ENCODE data around the gene MEST.

The MEST gene

DNA sequence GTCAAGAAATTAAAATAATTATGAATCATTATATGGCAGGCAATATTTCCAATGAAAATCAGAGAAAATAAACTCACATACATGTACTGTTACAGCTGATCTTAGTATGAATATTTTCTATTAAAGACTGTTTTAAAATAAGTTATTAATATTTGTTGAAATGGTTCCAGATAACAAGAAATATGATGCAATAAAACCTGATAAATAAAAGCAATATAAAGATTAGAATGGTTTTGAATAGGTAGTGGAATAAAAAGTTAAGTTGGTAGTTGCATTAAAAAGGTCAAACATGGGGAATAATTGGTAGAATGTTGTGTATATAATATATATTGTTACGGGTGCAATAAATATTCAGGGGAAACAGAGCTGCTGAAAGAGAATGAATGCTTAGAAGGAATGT lies 52.5 kb downstream of the MEST start:
- no peak for DNase-seq (ENCODE audit: insufficient read length, low spot score)
- no peak for TF ChIP-seq SPI1 (IDR thresholded peaks at IDR 0.05; ENCODE audit: low read depth, low read length)
- TF ChIP-seq POLR2AphosphoS5 (IDR thresholded peaks at IDR 0.05; ENCODE audit: low read depth, low read length): no peak
- no peak for TF ChIP-seq PAX5 (IDR thresholded peaks at IDR 0.05; ENCODE audit: insufficient read depth, low read length, severe bottlenecking)
- no peak for TF ChIP-seq TAF1 (IDR thresholded peaks at IDR 0.05; ENCODE audit: low read depth, low read length)
- TF ChIP-seq POU2F2 (IDR thresholded peaks at IDR 0.05; ENCODE audit: low read depth, low read length): no peak
- TF ChIP-seq POLR2A (IDR thresholded peaks at IDR 0.05; ENCODE audit: low read depth, low read length): no peak
- FAIRE-seq: no peak

DNA sequence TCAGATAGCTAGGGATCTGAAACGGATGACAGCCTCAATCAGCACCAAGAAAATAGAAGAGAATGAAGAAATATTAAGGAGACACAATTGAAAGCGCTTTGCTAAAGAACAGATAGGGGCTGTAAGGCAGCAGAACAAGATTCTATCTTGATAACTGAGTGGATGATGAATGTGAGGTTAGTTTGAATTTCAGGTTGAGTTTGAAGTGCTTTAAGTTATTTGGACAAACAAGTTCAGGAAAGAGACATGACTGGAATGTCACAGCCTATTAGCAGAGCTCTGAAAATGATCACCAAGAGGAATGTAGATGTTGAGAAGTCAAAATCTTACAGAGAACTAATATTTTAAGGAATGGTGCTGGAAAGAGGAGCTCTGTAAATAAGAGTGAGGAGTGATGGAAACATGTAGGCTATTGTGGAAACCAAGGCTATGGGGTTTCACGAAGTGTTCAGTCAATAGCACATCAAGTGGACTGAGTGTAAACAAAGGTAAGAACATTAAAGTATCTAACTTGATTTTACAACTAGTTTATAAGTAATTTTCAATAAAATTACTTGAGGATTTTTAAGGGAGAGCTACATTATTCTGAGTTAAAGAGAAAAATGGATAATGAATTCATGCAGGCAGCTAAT lies 61.6 kb downstream of the MEST start:
- DNase-seq (ENCODE audit: insufficient read length, low spot score) (no peak), FAIRE-seq (no peak)
- TF ChIP-seq POU2F2 (IDR thresholded peaks at IDR 0.05; ENCODE audit: low read depth, low read length) (no peak), POLR2A (IDR thresholded peaks at IDR 0.05; ENCODE audit: low read depth, low read length) (no peak), PAX5 (IDR thresholded peaks at IDR 0.05; ENCODE audit: insufficient read depth, low read length, severe bottlenecking) (no peak), SPI1 (IDR thresholded peaks at IDR 0.05; ENCODE audit: low read depth, low read length) (no peak), TAF1 (IDR thresholded peaks at IDR 0.05; ENCODE audit: low read depth, low read length) (no peak), POLR2AphosphoS5 (IDR thresholded peaks at IDR 0.05; ENCODE audit: low read depth, low read length) (no peak)

DNA sequence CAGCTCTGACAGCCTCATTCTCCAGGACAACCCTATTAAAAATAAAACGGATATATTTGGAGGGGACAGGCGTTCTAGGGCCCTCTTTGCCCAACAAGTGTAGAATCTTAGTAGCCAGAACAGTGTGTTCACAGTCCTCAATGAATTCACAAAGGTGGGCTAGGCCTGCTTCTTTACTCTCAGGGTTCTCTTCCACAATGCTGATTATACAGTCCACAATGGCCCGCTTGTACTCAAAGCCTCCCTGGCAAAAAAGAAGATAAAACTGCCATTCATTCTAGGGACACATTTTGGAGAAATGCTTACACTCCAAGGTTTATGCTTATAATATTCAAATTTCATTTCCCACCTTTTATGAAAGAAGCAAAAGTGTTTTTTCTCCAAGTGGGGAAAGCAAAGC lies 62.6 kb downstream of the MEST start:
- no peak for FAIRE-seq
- no peak for TF ChIP-seq PAX5 (IDR thresholded peaks at IDR 0.05; ENCODE audit: insufficient read depth, low read length, severe bottlenecking)
- TF ChIP-seq SPI1 (IDR thresholded peaks at IDR 0.05; ENCODE audit: low read depth, low read length): no peak
- TF ChIP-seq POLR2A (IDR thresholded peaks at IDR 0.05; ENCODE audit: low read depth, low read length): no peak
- TF ChIP-seq POLR2AphosphoS5 (IDR thresholded peaks at IDR 0.05; ENCODE audit: low read depth, low read length): no peak
- no peak for TF ChIP-seq TAF1 (IDR thresholded peaks at IDR 0.05; ENCODE audit: low read depth, low read length)
- TF ChIP-seq POU2F2 (IDR thresholded peaks at IDR 0.05; ENCODE audit: low read depth, low read length): no peak
- DNase-seq (ENCODE audit: insufficient read length, low spot score): no peak

All from GM12891 (cell line).